Mesenchymal stem cell (in vitro differentiated cells and primary cell): Measurements from ENCODE around the gene PRXL2A.
A peak's percentile ranks its signal among the peaks of the same experiment; 100 is the strongest.

Source experiments
- DNase-seq: peaks from one replicate; pipeline ENCODE4 v3.0.0-alpha.2; 2013
- H2AFZ ChIP-seq: one replicate; pipeline ENCODE4 v1.6.1; 2013; ENCODE audit warnings: low read depth, mild to moderate bottlenecking, control low read depth, inconsistent platforms, low read length, moderate library complexity
- H2AK5ac ChIP-seq: 2 replicates; pipeline ENCODE4 v1.6.1; 2013; ENCODE audit warnings: low read length, moderate library complexity, mild to moderate bottlenecking, inconsistent platforms; ENCODE audit not compliant: severe bottlenecking
- H2BK120ac ChIP-seq: one replicate; pipeline ENCODE4 v1.6.1; 2013; ENCODE audit warnings: low read depth, mild to moderate bottlenecking, inconsistent platforms, low read length, moderate library complexity
- H2BK12ac ChIP-seq, 2 experiments: one replicate each; pipeline ENCODE4 v1.6.1; 2013; ENCODE audit warnings: inconsistent platforms in 2 of 2, low read length in 2 of 2, mild to moderate bottlenecking in 2 of 2, moderate library complexity in 2 of 2, control low read depth in 1 of 2
- H2BK15ac ChIP-seq: one replicate; pipeline ENCODE4 v1.6.1; 2013; ENCODE audit warnings: mild to moderate bottlenecking, low read depth, inconsistent platforms; ENCODE audit not compliant: poor library complexity, severe bottlenecking
- H2BK5ac ChIP-seq: 2 replicates; pipeline ENCODE4 v1.6.1; 2013; ENCODE audit warnings: low read depth, mild to moderate bottlenecking, low read length, control low read depth, inconsistent platforms; ENCODE audit not compliant: poor library complexity, severe bottlenecking
- H3K14ac ChIP-seq, 2 experiments: one replicate each; pipeline ENCODE4 v1.6.1; 2013; ENCODE audit warnings: inconsistent platforms in 2 of 2, low read length in 2 of 2, control low read depth in 1 of 2, mild to moderate bottlenecking in 1 of 2, moderate library complexity in 1 of 2
- H3K18ac ChIP-seq, 2 experiments: one replicate each; pipeline ENCODE4 v1.6.1; 2013; ENCODE audit warnings: inconsistent platforms in 2 of 2, low read length in 2 of 2, control low read depth in 1 of 2, low read depth in 1 of 2, mild to moderate bottlenecking in 1 of 2
- H3K23ac ChIP-seq, 2 experiments: one replicate each; pipeline ENCODE4 v1.6.1; 2013; ENCODE audit warnings: inconsistent platforms in 2 of 2, low read length in 2 of 2, mild to moderate bottlenecking in 2 of 2, moderate library complexity in 2 of 2, control low read depth in 1 of 2
- H3K27ac ChIP-seq: 2 replicates; pipeline ENCODE4 v1.5.1; 2013; ENCODE audit warnings: mild to moderate bottlenecking, moderate library complexity, low read length, control low read depth, inconsistent platforms; ENCODE audit not compliant: poor library complexity, severe bottlenecking
- H3K27me3 ChIP-seq, 2 experiments: 2 replicates each; pipeline versions ENCODE4 v1.6.1 to v1.7.0; 2013; ENCODE audit warnings: low read length in 2 of 2, mild to moderate bottlenecking in 2 of 2, moderate library complexity in 2 of 2, control low read depth in 1 of 2, inconsistent platforms in 1 of 2; ENCODE audit not compliant: control insufficient read depth in 1 of 2, insufficient read depth in 1 of 2
- H3K36me3 ChIP-seq, 2 experiments: 2 replicates each; pipeline versions ENCODE4 v1.6.1 to v1.7.0; 2013; ENCODE audit warnings: low read length in 2 of 2, control low read depth in 1 of 2, inconsistent platforms in 1 of 2, low read depth in 1 of 2, mild to moderate bottlenecking in 1 of 2; ENCODE audit not compliant: insufficient read depth in 2 of 2, control insufficient read depth in 1 of 2
- H3K4ac ChIP-seq, 2 experiments: one replicate each; pipeline ENCODE4 v1.6.1; 2013; ENCODE audit warnings: inconsistent platforms in 2 of 2, low read length in 2 of 2, mild to moderate bottlenecking in 2 of 2, moderate library complexity in 2 of 2, control low read depth in 1 of 2, low read depth in 1 of 2
- H3K4me1 ChIP-seq: 2 replicates; pipeline ENCODE4 v1.6.1; 2013; ENCODE audit warnings: low read depth, low read length, control low read depth; ENCODE audit not compliant: control insufficient read depth, insufficient read depth
- H3K4me2 ChIP-seq: 2 replicates; pipeline ENCODE4 v1.6.1; 2013; ENCODE audit warnings: low read length, mild to moderate bottlenecking, inconsistent platforms; ENCODE audit not compliant: poor library complexity, severe bottlenecking
- H3K4me3 ChIP-seq, 2 experiments: 2 replicates each; pipeline versions ENCODE4 v1.5.1 to v1.7.0; 2013; ENCODE audit warnings: low read length in 2 of 2, mild to moderate bottlenecking in 2 of 2, control low read depth in 1 of 2, low read depth in 1 of 2; ENCODE audit not compliant: insufficient read depth in 1 of 2
- H3K79me1 ChIP-seq: replicated peaks from 2 replicates; pipeline ENCODE4 v1.6.1; 2013; ENCODE audit warnings: mild to moderate bottlenecking, control low read depth, low read length, inconsistent platforms; ENCODE audit not compliant: poor library complexity, severe bottlenecking
- H3K9ac ChIP-seq: 2 replicates; pipeline ENCODE4 v1.7.0; 2013; ENCODE audit warnings: mild to moderate bottlenecking, low read length, moderate library complexity
- H3K9me3 ChIP-seq: 2 replicates; pipeline ENCODE4 v1.7.0; 2013; ENCODE audit warnings: mild to moderate bottlenecking, low read length; ENCODE audit not compliant: control insufficient read depth
- H4K8ac ChIP-seq: one replicate; pipeline ENCODE4 v1.6.1; 2013; ENCODE audit warnings: inconsistent platforms, mild to moderate bottlenecking, low read length, moderate library complexity
- H4K91ac ChIP-seq: one replicate; pipeline ENCODE4 v1.6.1; 2013; ENCODE audit warnings: mild to moderate bottlenecking, low read length, inconsistent platforms
- WGBS: methylation state at CpG from one replicate; pipeline ENCODE4 v1.1.7; 2013; ENCODE audit warnings: mixed read lengths; 5-methylcytosine and 5-hydroxymethylcytosine counted together

The PRXL2A gene

DNA sequence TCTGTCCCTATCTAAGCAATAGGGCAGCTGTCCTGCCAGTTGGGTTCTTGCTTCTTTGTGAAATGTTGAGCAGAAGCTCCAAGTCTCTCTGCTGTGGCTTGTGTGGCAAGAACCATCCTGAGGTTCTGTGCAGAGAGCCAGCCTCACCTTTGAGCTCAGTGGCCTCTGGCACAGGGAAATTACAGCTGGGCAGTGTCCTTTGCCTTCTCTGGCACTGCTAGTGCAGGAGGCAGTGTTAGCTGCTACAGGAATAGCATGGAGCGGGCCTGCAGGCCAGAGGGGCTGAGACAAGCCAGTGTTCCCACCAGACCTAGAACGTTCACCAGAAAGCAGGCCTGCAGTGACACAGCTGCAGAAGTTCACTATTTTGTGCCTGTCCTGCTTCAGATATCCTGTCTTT, 1.8 kb downstream of the PRXL2A start:
- Histone ChIP-seq H3K36me3 (peaks cover 0 to 3% of the 10 kb centered on the region in 2 experiments), H3K4me1 (peaks cover 43% of the 10 kb centered on the region), H3K79me1 (peaks cover 26% of the 10 kb centered on the region), H3K4me2 (no peak overlapping the region), H3K9ac (no peak overlapping the region), H2BK120ac (no peak overlapping the region), H2AK5ac (no peak overlapping the region), H3K4me3 (no peak overlapping the region), H4K91ac (peak overlapping the region; percentile 8), H3K27ac (no peak overlapping the region), H2BK15ac (no peak overlapping the region), H2BK5ac (no peak overlapping the region), H2BK12ac (peak overlapping the region in 1 of 2 experiments; percentile 17), H3K18ac (peak overlapping the region; percentile 1 to 75), H3K14ac (peak overlapping the region in 1 of 2 experiments; percentile 8), H4K8ac (no peak overlapping the region), H3K9me3 (no peaks in the 10 kb centered on the region), H3K23ac (no peak overlapping the region), H3K4ac (peak overlapping the region in 1 of 2 experiments; percentile 3), H2AFZ (no peak overlapping the region), H3K27me3 (peaks cover 0 to 7% of the 10 kb centered on the region in 2 experiments)
- 60% methylated on average over 2 of the region's 2 CpGs for WGBS
- DNase-seq = peak; percentile 29

DNA sequence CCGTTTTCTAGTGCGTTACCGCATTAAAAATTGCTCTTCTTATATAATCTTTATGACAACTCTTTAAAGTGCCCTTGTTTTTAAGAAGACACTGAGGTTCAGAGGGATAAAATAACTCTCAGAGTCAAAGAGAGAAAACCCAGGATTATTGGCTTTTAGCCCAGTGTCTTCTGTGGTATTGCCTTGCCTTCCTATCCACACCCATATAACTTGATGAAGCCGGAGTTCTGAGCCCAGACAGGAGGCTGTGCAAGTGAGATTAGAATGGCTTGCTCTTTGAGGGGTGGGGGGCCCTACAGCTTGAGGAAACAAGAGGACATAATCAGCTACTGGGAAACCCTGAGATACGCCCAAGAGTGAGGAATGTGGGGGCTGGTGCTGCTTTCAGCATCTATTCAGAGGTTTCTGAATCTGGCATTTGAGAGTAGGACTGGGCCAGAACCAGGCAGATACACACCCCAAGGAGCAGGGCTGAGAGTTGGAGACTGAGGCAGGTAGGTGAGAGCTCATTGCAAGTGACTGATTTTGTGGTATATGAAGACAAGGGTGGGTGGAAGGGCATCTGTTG, 2.3 kb downstream of the PRXL2A start:
- H3K36me3 ChIP-seq = peaks cover 0 to 6% of the 10 kb centered on the region in 2 experiments
- no peak overlapping the region for H3K27ac ChIP-seq
- peaks cover 45% of the 10 kb centered on the region for H3K4me1 ChIP-seq
- H3K9me3 ChIP-seq = no peaks in the 10 kb centered on the region
- H2AK5ac ChIP-seq = no peak overlapping the region
- no peak overlapping the region for H2BK15ac ChIP-seq
- H3K4ac ChIP-seq = peak overlapping the region; percentile 3 to 75
- H2AFZ ChIP-seq = no peak overlapping the region
- peak overlapping the region; percentile 43 for H4K8ac ChIP-seq
- H3K18ac ChIP-seq = peak overlapping the region; percentile 50 to 58
- peaks cover 0 to 7% of the 10 kb centered on the region in 2 experiments for H3K27me3 ChIP-seq
- peak overlapping the region in 1 of 2 experiments; percentile 68 for H3K23ac ChIP-seq
- peak overlapping the region; percentile 64 to 92 for H2BK12ac ChIP-seq
- H3K4me2 ChIP-seq = no peak overlapping the region
- peaks cover 30% of the 10 kb centered on the region for H3K79me1 ChIP-seq
- DNase-seq = no peak
- 79% methylated on average over 2 of the region's 5 CpGs for WGBS
- H3K4me3 ChIP-seq = no peak overlapping the region
- no peak overlapping the region for H2BK120ac ChIP-seq
- H3K14ac ChIP-seq = peak overlapping the region in 1 of 2 experiments; percentile 76
- no peak overlapping the region for H2BK5ac ChIP-seq
- H4K91ac ChIP-seq = peak overlapping the region; percentile 70
- H3K9ac ChIP-seq = no peak overlapping the region

DNA sequence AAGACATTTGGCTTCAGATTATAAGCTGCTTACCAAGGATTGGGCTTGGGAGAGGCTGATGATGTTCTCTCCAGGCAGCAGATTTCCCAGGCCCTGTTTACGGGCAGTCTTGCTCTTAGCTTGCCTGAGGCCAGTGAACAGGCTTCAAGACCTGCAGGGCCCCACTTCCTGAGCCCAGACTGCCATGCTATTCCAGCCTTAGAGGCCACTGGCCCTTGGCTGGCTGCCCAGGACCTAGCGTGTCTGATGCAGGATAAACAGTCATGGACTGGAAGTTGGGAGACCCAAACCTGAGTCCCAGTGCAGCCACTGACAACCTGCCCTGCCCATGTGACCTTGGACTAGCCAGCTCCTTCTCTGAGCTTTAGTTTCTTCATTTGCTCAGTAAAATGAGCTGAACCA, 2.9 kb downstream of the PRXL2A start:
- H2AFZ ChIP-seq = no peak overlapping the region
- H3K9me3 ChIP-seq = no peaks in the 10 kb centered on the region
- H3K27me3 ChIP-seq = peaks cover 0 to 7% of the 10 kb centered on the region in 2 experiments
- peaks cover 46% of the 10 kb centered on the region for H3K4me1 ChIP-seq
- H3K4ac ChIP-seq = peak overlapping the region; percentile 3 to 75
- no peak overlapping the region for H2BK120ac ChIP-seq
- no peak overlapping the region for H3K9ac ChIP-seq
- H3K14ac ChIP-seq = peak overlapping the region in 1 of 2 experiments; percentile 76
- no peak overlapping the region for H3K23ac ChIP-seq
- H3K27ac ChIP-seq = no peak overlapping the region
- H3K36me3 ChIP-seq = peaks cover 0 to 6% of the 10 kb centered on the region in 2 experiments
- DNase-seq = peak; percentile 85
- no peak overlapping the region for H3K4me3 ChIP-seq
- H4K91ac ChIP-seq = no peak overlapping the region
- peak overlapping the region; percentile 58 to 59 for H3K18ac ChIP-seq
- H3K4me2 ChIP-seq = no peak overlapping the region
- H3K79me1 ChIP-seq = peaks cover 34% of the 10 kb centered on the region
- H2AK5ac ChIP-seq = no peak overlapping the region
- 21% methylated on average over 2 of the region's 2 CpGs for WGBS
- peak overlapping the region; percentile 43 for H4K8ac ChIP-seq
- peak overlapping the region; percentile 22 to 92 for H2BK12ac ChIP-seq
- no peak overlapping the region for H2BK5ac ChIP-seq
- no peak overlapping the region for H2BK15ac ChIP-seq

DNA sequence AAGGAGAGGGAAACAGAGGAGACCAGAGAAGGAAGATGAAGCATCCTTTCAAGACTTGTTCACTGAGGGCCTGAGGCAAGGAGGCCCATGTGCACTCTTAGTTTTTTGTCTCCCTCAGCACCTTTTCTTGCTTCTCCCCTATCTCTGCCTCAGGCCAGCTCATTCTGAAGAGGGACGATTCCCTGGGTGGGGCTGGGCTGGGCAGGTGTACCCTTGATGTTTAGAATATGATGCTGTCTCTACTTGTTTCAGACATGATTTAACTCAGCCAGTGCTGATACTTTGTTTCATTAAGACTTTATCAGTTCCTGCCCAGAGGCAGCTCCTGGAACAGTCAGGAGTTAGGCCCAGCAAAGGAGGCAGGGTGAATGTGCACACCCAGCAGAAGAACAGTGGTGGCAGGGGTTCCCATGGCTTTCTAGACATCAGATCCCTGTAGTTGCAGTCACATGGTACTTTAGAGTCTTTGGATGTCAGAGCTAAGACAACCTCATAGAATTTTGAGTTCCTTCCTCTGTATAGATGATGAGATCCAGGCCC, 3.4 kb downstream of the PRXL2A start:
- Histone ChIP-seq H3K9ac (no peak overlapping the region), H3K27ac (no peak overlapping the region), H2AFZ (no peak overlapping the region), H2BK120ac (no peak overlapping the region), H3K27me3 (peaks cover 0 to 7% of the 10 kb centered on the region in 2 experiments), H3K4me2 (no peak overlapping the region), H2BK12ac (peak overlapping the region; percentile 64 to 82), H3K4me3 (no peak overlapping the region), H4K91ac (peak overlapping the region; percentile 31), H2BK15ac (no peak overlapping the region), H3K79me1 (peaks cover 34% of the 10 kb centered on the region), H2AK5ac (no peak overlapping the region), H3K23ac (no peak overlapping the region), H3K18ac (peak overlapping the region; percentile 42 to 84), H2BK5ac (no peak overlapping the region), H3K4me1 (peaks cover 49% of the 10 kb centered on the region), H3K14ac (no peak overlapping the region), H3K36me3 (peaks cover 0 to 6% of the 10 kb centered on the region in 2 experiments), H3K9me3 (no peaks in the 10 kb centered on the region), H4K8ac (peak overlapping the region; percentile 19), H3K4ac (peak overlapping the region; percentile 54 to 58)
- WGBS = no CpG with 5 or more reads among the region's 1 CpG
- DNase-seq = no peak
